ENCODE data around the gene LDLRAD2.

Gene LDLRAD2

GRCh38 chr1:21868482-21868881 is 56.4 kb downstream of the LDLRAD2 start:
- Histone ChIP-seq H3K9ac (ENCODE audit: low read length) (no peak overlapping the region), H3K36me3 (replicated peaks; ENCODE audit: low read depth, low read length) (no peaks in the 10 kb centered on the region), H4K20me1 (ENCODE audit: insufficient read depth, low read length) (no peaks in the 10 kb centered on the region), H3K4me2 (ENCODE audit: low read length) (no peak overlapping the region), H3K27ac (ENCODE audit: low read length) (no peak overlapping the region), H3K4me1 (ENCODE audit: low read length) (peaks cover 52% of the 10 kb centered on the region), H3K79me2 (ENCODE audit: low read length) (no peaks in the 10 kb centered on the region), H3K9me3 (ENCODE audit: insufficient read depth, low read length) (no peaks in the 10 kb centered on the region), H3K4me3 (ENCODE audit: low read length) (no peak overlapping the region), H2AFZ (ENCODE audit: low read depth, low read length) (no peak overlapping the region), H3K27me3 (ENCODE audit: low read depth, low read length) (no peaks in the 10 kb centered on the region)
- TF ChIP-seq CTCF (IDR thresholded peaks at IDR 0.05; ENCODE audit: low read depth, low read length) (no peak), EZH2phosphoT487 (IDR thresholded peaks at IDR 0.05; ENCODE audit: low read depth) (no peak)

- Histone ChIP-seq H3K4me1 (ENCODE audit: low read length) (peaks cover 52% of the 10 kb centered on the region), H4K20me1 (ENCODE audit: insufficient read depth, low read length) (no peaks in the 10 kb centered on the region), H3K36me3 (replicated peaks; ENCODE audit: low read depth, low read length) (no peaks in the 10 kb centered on the region), H3K4me2 (ENCODE audit: low read length) (no peak overlapping the region), H3K79me2 (ENCODE audit: low read length) (no peaks in the 10 kb centered on the region), H3K27ac (ENCODE audit: low read length) (no peak overlapping the region), H3K9me3 (ENCODE audit: insufficient read depth, low read length) (no peaks in the 10 kb centered on the region), H2AFZ (ENCODE audit: low read depth, low read length) (no peak overlapping the region), H3K27me3 (ENCODE audit: low read depth, low read length) (no peaks in the 10 kb centered on the region), H3K4me3 (ENCODE audit: low read length) (no peak overlapping the region), H3K9ac (ENCODE audit: low read length) (no peak overlapping the region)
- TF ChIP-seq EZH2phosphoT487 (IDR thresholded peaks at IDR 0.05; ENCODE audit: low read depth): no peak
Observed at GRCh38 chr1:21868941-21869454, 56.9 kb downstream of the LDLRAD2 start.

- H2AFZ ChIP-seq (ENCODE audit: low read depth, low read length): no peak overlapping the region
- no peak overlapping the region for H3K4me2 ChIP-seq (ENCODE audit: low read length)
- H3K4me3 ChIP-seq (ENCODE audit: low read length): no peak overlapping the region
- TF ChIP-seq CTCF (IDR thresholded peaks at IDR 0.05; ENCODE audit: low read depth, low read length) (no peak), EZH2phosphoT487 (IDR thresholded peaks at IDR 0.05; ENCODE audit: low read depth) (no peak)
- no peaks in the 10 kb centered on the region for H3K9me3 ChIP-seq (ENCODE audit: insufficient read depth, low read length)
- no peak overlapping the region for H3K27ac ChIP-seq (ENCODE audit: low read length)
- H3K4me1 ChIP-seq (ENCODE audit: low read length): peaks cover 52% of the 10 kb centered on the region
- H3K79me2 ChIP-seq (ENCODE audit: low read length): no peaks in the 10 kb centered on the region
- H4K20me1 ChIP-seq (ENCODE audit: insufficient read depth, low read length): no peaks in the 10 kb centered on the region
- no peaks in the 10 kb centered on the region for H3K27me3 ChIP-seq (ENCODE audit: low read depth, low read length)
- H3K36me3 ChIP-seq (replicated peaks; ENCODE audit: low read depth, low read length): no peaks in the 10 kb centered on the region
- H3K9ac ChIP-seq (ENCODE audit: low read length): no peak overlapping the region
Observed at GRCh38 chr1:21869620-21870121, 57.6 kb downstream of the LDLRAD2 start.

- H3K9ac ChIP-seq (ENCODE audit: low read length): no peak overlapping the region
- H3K4me3 ChIP-seq (ENCODE audit: low read length): no peak overlapping the region
- H2AFZ ChIP-seq (ENCODE audit: low read depth, low read length): no peak overlapping the region
- H3K27me3 ChIP-seq (ENCODE audit: low read depth, low read length): no peaks in the 10 kb centered on the region
- no peaks in the 10 kb centered on the region for H3K79me2 ChIP-seq (ENCODE audit: low read length)
- no peaks in the 10 kb centered on the region for H3K36me3 ChIP-seq (replicated peaks; ENCODE audit: low read depth, low read length)
- peaks cover 43% of the 10 kb centered on the region for H3K4me1 ChIP-seq (ENCODE audit: low read length)
- no peak for TF ChIP-seq EZH2phosphoT487 (IDR thresholded peaks at IDR 0.05; ENCODE audit: low read depth)
- no peak for TF ChIP-seq CTCF (IDR thresholded peaks at IDR 0.05; ENCODE audit: low read depth, low read length)
- no peak overlapping the region for H3K27ac ChIP-seq (ENCODE audit: low read length)
- H4K20me1 ChIP-seq (ENCODE audit: insufficient read depth, low read length): no peaks in the 10 kb centered on the region
- H3K9me3 ChIP-seq (ENCODE audit: insufficient read depth, low read length): no peaks in the 10 kb centered on the region
- H3K4me2 ChIP-seq (ENCODE audit: low read length): no peak overlapping the region
Observed at GRCh38 chr1:21870611-21871010, 58.5 kb downstream of the LDLRAD2 start.

All from OCI-LY3 (cell line).